HG03025 (cell line): ENCODE measurements around the gene CRY2.
"Not testable (repeated sequence)": the region's sequence is repeated elsewhere in the genome, so short reads cannot be mapped to it uniquely, and the experiment has no call there.

Experiments used
- ATAC-seq: cut with Tn5 transposase; IDR thresholded peaks from one replicate; pipeline ENCODE4 v1.9.1; 2021; ENCODE audit warnings: mild to moderate bottlenecking, moderate library complexity; ENCODE audit not compliant: unreplicated experiment, low FRiP score

The CRY2 gene

DNA sequence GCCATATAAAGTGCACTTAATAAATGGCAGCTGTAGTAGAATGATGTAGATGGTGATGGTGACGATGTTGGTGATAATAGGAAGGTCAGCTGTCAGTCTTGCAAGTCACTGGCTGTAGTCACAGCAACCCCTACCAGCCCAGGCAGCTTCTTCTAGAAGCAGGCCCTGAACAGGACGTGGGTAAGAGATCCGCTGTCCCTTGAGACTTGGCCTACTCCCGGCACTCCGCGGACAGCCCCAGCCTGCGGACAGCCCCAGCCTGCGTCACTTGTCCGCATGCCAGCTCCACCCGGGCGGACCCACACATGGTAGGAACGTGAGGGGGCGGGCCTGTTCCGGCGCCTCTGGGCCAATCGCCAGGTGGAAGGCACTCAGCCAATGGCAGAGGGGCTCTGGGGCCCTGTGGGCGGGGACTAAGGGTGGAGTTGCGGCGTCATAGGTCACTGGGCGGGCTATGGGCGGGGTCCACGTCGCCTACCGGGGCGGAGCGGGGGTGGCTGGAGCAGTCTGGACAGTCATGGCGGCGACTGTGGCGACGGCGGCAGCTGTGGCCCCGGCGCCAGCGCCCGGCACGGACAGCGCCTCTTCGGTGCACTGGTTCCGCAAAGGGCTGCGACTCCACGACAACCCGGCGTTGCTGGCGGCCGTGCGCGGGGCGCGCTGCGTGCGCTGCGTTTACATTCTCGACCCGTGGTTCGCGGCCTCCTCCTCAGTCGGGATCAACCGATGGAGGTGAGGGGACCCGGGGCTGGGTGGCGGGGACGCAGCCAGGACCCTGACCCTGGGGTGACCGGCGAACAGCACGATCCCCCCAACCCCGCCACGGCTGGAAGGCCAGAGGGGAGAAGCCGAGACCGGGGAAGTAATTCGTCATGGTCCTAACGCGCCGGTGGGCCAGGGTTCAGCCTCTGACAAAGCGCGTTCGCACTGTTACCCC lies at the start of gene CRY2:
CRY2 (plus strand) TSS at position 502 of the 937 bp plus-strand sequence; CDS start at position 518, 16 bp downstream.
- peak; percentile 89 for ATAC-seq

DNA sequence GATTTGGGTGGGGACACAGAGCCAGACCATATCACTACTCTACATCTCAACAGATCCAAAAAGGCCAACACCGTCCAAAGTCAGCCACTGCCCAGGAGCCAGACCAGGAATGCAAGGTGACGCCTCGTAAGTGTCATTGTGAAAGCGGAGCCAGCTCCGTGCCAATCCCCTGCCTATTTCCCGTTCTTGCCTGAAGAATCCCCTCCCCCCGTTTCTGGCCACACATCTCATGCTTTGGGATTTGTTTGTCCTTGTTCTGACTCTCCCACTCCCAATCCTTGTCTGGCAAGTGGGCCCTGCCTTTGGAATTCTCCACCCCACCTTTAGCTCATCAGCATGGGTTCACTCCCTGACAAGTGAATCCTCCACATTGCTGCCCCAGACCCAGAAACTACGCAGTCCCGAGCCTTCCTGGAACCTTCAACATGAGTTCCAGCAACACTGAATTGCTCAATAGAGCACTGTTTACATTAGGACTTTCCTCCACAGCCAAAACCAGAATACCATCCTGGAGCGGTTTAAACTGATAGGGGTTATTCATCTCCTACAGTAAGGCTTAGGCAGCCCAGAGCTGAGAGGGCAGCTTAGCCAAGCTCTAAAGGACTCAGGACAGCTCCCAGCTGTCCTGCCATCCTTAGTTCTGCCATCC lies 48.4 kb upstream of the CRY2 start:
- ATAC-seq: no peak

DNA sequence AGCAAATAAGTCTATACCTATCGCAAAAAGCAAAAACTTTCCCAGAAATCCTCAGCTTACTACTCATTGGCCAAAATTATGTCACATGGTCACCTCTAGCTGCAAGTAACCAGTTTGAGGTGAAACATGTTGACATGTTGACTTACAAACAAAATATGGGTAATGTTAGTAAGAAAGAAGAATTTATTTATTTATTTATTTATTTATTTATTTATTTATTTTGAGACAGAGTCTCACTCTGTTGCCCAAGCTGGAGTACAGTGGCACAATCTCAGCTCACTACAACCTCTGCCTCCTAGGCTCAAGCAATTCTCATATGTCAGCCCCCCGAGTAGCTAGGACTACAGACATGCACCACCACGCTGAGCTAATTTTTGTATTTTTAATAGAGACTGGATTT lies 47.7 kb upstream of the CRY2 start:
- ATAC-seq: no peak

DNA sequence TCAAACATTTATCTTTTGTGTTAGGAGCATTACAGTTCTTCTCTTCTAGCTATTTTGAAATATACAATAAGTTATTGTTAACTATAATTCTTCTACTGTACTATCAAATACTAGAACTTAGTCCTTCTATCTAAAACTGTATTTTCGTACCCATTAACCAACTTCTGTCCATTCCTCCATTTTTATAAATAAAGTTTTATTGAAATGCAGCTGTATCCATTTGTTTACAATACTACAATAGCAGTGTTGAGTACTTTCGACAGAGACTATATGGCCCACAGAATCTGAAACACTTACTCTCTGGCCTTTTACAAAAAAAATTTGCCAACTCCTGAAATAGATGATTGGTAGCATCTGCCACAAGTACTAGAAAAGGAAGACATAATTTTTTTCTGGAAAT lies 47.0 kb upstream of the CRY2 start:
- no peak for ATAC-seq

DNA sequence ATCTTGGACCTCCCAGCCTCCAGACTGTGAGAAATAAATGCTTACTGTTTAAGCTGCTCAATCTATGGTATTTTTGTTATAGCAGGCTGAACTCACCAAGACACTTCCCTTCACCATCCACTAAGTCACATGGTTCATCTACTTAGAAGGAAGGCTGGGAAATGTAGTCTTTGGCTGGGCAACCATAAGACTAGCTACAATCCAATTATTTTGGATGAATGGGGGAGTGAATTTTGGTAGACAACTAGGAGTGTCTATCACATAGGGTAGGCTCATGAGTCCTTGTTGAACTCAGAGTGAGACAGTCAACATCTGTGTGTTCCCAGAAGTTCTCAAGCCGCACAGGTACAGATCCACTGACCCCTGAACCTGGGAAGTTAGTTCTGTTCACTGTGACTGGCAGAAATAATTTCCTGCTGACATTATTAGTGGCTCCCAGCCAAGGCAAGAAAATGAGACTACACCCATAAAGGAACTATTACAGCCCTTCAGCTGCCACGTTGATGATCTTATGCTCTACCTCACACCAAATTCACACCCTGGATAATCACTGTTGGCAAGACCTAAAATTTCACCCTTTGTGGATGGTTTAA lies 45.5 kb upstream of the CRY2 start:
- ATAC-seq: no peak

DNA sequence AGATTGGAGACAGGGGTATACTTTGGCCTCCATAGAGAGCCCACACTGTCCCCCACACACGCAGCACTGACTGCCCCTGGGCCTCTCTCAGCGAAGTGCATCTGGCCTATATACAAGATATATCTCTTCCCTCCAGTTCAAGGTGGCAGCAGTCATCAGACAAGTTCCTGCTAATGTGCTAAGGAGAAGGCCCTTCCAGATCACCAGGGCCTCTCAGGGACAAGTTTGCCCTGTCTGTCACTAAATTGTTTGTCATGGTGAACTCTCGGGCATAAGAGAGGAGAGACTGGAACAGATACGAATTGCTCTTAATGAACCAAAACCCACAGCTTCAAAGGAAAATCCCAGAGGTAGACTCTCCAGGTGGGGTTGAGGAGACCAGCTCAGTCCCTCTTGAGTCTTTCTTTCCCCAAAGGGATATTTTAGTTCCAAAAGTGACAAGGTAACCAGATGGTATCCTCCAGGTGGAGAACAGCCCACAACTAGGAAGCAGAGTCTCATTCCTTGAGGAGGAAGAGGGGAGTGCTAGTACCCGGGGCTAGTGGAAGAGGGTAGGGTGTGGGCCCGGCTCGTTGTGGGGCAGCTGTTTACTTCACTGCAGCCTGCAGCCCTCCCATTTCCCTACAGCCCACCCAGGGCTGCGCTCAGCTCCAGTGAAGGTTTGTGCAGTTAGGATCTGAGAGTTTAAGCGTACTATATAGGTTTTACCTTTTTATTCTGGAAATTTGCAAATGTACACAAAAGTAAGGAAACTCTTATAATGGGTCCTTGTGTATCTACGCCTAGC lies 44.6 kb upstream of the CRY2 start:
- ATAC-seq: no peak

DNA sequence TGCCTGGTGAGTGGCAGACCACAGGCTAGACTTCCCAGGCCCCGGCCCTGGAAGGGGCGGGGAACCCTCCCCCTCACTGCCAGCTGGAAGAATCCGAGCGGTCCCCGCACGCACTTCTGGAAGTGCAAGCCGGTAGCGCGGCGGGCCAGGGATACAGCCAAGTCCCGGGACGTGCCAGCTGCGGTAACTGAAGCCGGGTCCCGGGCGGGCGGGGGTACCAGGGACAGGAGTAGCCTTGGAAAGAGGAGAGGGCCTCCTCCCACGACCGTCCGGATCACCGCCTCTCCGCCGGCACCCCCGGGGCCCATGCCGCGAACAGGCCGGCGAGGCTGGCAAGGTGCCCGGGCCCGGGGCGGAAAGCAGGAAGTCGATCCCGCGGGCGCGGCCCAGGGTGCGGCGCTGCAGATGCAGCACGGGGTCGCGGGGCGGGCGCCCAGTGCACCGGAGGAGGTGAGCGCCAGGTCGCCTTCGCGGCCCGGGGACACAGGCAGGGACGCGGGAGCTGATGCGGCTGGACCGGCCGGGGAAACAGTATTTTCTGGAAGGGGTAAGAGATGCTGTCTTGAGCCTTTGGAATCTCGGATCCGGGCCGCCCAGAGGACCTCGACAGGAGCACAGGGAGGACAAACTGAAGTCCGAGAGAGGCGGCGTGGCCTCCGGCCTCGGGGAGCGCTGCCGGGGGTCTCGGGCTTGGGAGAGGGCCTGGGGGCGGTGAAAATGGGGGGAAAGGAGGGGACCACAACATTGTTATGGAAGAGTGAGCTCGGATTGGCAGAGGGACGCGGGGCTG lies 43.1 kb upstream of the CRY2 start:
- peak; percentile 29 for ATAC-seq

DNA sequence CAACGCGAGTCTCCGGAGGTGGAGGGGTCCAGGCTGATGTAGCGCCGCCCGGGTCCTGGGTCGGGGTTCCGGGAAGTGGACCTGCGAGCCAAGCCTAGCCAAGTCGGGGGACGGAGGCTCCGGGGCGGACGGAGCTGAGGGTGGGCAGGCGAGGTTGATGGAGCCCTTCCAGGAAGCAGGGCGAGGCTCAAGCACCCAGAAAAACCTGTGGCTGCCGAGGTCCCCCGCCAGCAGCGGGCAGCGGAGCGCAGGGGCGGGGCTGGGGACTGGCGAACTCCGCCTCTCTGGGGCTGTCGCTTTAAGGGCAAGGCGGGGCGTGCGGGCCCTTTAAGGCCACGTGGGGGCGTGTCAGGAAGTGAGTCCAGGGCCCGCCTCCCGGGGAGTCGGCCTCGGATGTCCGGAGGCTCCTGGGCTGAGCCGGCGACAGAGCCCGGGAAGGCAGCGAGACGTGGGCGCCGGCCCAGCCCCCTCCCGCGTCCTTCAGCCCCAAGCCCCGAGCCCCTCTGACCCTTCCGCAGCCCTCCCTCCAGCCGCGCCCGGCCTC lies 42.4 kb upstream of the CRY2 start, which contains the start of gene SLC35C1:
SLC35C1 (plus strand) TSS at position 389 of the 544 bp plus-strand sequence. CDS start 653 bp downstream, outside the sequence.
- ATAC-seq: peak; percentile 90

DNA sequence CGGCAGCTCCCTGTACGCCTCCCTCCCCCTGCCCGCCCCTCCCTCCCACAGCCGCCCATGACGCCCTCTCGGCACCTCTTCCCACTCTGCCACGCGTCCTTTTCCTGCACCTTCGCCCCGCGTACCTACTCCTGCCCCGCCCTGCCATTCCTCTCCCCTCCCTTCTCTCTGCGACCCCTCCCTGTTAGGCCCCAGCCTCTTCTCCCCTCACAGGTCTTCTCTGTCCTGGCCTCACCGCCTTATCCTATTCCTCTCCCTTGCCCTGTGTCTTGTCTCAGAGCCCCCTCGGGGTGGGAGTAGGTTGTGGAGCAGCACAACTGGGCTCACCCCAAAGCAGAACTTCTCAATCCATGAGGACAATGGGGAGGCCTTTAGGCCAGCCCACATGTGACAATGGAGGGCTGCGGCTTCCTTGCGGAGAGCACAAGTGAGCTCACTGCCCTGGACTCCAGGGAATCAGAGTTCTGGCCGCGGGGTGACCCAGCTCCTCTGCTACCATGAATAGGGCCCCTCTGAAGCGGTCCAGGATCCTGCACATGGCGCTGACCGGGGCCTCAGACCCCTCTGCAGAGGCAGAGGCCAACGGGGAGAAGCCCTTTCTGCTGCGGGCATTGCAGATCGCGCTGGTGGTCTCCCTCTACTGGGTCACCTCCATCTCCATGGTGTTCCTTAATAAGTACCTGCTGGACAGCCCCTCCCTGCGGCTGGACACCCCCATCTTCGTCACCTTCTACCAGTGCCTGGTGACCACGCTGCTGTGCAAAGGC lies 41.8 kb upstream of the CRY2 start:
- peak; percentile 33 for ATAC-seq

DNA sequence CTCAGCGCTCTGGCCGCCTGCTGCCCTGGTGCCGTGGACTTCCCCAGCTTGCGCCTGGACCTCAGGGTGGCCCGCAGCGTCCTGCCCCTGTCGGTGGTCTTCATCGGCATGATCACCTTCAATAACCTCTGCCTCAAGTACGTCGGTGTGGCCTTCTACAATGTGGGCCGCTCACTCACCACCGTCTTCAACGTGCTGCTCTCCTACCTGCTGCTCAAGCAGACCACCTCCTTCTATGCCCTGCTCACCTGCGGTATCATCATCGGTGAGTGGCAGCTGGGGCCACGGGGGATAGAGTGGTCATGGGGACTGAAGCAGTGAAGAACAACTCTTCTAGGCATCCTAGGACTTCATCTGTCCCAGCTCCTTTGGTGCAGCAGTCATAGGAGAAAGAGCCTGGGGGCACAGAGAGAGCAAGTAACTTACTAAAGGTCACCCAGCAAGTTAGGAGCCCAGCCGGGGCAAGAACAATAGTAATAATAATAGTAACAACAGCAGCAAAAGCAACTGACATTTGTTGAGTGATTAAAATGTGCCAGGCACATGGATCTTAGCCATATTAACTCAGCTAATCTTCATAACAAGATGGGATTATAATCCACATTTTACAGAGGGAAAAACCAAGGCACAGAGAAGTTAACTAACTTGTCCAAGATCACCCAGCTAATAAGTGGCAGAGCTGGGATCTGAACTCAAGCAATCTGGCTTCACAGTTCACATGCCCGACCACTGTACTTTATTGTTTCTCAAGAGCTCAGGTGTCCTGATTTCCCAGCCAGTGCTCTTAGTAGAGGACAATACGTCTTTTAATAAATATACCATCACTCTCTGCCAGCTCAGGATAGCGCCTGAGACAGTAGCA lies 41.0 kb upstream of the CRY2 start:
- no peak for ATAC-seq

DNA sequence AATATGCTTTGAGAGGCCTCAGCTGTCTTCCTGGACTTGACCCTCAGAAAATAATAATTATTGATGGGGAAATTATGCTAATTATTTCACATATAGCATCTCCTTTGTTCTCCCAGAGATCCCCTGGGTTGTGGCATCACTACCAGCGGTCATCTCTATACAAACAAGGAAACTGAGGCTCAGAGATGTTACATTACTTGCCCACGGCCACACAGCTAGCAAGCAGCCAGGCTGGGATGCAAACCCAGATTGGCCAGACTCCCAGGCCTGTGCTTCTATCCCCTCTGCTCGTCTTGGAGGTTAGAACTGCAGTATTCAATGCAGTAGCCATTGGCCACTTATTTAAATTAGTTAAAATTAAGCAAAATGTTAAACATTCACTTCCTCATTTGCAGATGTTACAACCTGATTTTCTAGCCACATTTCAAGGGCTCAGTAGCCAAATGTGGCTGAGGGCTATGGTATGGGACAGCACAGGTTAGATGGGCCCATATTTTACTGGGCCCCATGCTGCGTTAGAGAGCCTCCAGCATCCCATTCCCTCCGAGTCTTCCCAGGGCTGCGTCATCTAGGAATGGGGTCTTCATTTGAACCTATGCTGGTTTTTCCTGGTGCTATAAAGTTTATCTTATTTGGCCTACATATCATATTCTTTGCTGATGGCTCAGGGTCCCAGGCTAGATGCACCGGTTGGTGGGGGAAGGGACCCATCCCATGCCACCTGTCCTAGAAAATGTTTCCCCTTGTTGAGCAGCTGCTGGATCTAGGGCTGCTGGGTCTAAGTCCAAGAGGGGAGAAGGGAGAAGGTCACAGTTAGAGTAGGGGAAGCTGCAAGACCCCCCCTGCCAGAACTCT lies 40.1 kb upstream of the CRY2 start:
- ATAC-seq: no peak

DNA sequence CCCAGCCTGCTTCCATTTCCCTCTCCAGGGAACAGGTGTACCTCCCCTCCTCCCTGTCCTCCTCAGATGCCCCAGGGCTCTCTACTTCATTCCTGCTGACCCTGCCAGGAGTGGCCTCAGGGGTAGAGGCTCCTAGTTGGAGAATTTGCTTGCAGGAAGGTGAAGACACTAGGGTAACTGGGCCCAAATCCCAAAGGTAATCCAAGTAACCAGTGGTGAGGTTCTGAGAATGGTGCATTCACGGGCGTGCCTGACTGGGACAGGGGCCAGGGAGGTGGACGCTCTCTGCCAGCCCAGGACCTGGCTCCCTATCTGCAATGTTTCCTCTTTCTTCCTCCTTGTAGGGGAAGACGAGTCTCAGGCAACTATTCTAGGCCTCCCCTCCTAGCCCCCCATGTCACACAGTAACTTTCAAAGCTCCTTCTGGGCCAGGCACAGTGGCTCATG lies 39.5 kb upstream of the CRY2 start:
- ATAC-seq: no peak

DNA sequence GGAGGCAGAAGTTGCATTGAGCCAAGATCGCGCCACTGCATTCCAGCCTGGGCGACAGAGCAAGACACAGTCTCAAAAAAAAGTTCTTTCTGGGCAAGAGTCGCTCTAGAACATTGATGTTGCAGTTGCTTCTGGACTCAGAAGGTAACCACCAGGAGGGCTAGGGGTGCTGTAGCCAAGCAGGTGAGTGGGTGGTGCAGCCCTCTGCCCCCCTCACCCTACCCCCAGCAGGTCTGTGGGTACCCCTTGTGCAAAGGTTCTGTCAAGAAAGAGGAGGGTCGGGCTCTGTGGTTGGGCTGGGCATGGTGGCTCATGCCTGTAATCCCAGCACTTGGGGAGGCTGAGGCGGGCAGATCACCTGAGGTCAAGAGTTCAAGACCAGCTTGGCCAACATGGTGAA lies 38.8 kb upstream of the CRY2 start:
- ATAC-seq: not testable (repeated sequence)

DNA sequence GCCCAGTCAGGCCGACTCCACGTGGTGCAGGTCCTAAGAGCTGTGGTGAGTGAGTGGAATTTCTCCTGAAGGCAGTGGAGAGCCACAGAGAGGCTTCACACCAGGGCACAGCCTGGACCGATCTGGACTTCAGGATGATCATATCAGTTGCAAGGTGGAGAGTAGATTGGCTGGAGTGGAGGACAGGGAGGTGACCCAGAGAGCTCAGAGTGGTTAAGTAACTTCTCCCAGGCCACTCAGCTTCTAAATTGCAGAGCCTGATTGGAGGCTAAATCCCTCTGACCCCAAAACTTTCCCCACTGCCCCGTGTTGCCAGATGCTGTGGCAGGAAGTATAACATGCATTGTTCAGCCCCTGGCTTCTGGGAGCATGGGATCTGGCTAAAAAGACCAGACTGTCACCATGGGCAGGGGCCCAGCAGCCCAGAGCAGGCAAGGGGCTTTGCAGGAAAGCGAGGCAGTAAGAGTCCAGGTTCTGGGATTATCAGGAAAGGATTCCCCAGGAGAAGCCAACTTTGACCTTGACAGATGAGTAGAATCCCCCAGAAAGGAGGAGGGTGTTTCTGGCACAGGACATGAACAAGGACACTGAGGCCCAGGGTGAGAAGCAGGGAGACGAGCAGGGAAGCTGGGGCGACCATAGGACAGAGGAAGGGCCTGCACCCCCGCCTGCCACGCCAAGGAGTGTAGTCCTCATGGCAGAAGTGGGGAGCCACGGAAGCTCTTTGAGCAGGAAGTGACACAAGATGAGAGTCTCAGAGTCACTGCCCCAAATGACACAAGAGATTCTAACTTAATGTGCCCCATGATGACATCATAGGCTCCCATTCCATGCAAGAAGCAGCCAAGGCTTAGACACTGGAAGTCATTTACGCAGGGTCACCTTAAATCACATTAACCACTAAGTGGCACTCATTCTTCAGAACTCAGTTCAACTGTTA lies 37.5 kb upstream of the CRY2 start:
- ATAC-seq: no peak

DNA sequence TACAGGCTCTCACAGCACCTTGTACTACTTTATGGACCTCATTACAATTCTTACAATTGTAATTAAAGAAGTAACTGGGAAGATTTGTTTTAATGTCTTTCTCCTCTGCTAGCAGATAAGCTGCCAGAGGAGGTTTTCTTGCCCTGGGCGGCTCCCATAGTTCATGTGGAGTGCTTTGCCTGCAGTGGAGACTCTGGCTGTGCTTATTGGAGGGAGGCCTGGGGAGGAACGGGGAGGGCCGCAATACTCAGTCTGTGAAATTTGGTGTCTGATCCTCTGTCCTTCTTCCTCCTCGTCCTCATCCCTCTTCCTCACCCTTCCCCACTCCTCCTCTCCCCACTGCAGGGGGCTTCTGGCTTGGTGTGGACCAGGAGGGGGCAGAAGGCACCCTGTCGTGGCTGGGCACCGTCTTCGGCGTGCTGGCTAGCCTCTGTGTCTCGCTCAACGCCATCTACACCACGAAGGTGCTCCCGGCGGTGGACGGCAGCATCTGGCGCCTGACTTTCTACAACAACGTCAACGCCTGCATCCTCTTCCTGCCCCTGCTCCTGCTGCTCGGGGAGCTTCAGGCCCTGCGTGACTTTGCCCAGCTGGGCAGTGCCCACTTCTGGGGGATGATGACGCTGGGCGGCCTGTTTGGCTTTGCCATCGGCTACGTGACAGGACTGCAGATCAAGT lies 36.7 kb upstream of the CRY2 start:
- ATAC-seq: no peak
